CD4-positive, alpha-beta T cell treated with Interleukin-21 for 1 hour (primary cell): ENCODE data around the gene CD40LG.
A peak's percentile ranks its signal among the peaks of the same experiment; 100 is the strongest.

ENCODE experiments used
- DNase-seq: peaks from one replicate; pipeline ENCODE4 v3.0.0-alpha.2; 2020

The CD40LG gene

DNA sequence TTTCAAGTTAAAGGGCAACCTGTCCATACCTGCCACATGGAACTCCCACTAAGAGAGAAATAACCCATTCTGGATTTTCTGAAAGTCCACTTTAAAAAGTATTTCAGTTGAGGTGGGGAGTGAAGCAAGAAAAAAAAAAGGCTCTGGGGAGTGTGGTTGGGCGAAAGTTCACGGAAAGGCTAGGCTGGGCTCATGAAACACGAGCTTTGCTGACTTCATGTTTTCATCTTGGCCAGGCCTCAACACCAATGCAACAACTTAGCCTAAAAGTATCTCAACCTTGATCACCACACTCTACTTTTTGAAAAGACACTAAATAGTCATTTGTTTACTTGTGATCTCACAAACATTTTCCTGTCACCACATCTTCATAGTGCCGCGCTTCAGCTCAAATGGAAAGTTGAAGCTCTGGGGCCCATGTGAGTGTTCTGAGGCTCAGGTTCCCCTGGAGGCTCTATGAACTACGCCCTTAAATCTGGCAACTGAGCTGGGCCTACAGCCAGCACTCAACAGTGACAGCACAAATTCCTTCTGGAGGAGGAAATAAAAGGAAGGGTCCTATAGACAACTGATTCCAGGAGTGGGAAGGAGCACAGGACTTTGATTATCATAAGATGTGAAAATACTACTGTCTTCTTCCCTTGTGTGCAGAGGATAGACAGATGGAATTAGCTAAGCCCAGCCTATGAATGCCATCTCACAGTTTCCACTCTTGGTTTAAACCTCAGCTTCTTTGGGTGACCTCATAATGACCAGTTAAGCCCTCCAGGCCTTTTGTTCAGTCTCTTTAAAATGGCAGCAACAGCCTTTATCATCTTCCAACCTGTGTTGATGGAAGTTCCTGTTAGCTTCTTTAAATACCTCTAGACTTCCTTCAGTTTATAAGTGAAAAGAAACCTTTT, 5.1 kb downstream of the CD40LG start:
- DNase-seq: no peak

DNA sequence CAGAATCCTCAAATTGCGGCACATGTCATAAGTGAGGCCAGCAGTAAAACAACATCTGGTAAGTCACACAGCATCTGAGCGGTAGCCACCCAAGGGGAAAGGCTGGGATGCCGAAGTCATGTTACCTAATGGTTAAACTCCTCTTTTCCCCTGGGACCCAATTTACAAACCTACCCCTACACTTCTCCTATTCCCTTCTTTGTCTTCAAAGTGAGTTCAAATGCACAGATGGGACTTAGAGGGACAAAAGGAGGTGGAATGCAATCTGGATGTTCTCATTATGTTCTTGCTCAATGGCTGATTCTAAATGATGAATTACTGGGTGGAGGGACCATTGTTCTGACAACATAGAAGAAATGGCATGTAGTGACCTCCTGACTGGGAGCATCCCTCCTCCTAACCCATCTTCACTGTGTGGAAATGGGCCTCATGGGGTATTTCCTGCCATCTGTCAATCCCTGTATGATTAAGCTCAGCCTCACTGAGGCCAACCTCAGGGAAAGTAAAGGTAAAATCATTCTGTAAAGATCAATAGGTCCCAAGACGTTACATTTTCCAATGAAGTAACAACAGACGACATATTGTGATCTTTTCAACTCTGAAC, 8.5 kb downstream of the CD40LG start:
- DNase-seq: no peak

GRCh38 chrX:136658151-136658550, 10.2 kb downstream of the CD40LG start:
- DNase-seq: peak; percentile 40

GRCh38 chrX:136659174-136659573, 11.2 kb downstream of the CD40LG start:
- DNase-seq: no peak

DNA sequence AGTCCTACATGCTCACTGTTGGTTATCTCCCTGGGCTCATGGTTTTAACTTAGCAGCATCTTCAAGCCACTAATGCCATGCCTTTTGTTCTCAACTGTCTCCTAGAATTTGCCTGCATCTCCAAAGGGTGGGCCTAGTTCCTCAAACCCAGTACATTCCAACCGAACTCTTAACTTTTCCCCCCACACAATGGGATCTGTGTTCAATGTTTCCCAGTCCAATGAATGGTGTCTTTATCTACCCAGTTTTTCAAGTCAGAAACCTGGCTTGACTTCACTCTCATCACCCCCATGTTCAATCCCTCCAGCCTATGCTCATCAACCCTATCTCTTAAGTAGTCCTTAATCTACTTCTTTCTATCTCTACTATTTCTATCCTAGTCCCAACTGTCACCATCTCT, 12.9 kb downstream of the CD40LG start:
- DNase-seq: no peak

- DNase-seq: peak; percentile 60
These were observed 14.1 kb downstream of the CD40LG start for GRCh38 chrX:136662104-136662503.

GRCh38 chrX:136662976-136663375, 15.0 kb downstream of the CD40LG start:
- DNase-seq: peak; percentile 35

GRCh38 chrX:136665258-136665900, 17.4 kb downstream of the CD40LG start:
- no peak for DNase-seq

DNA sequence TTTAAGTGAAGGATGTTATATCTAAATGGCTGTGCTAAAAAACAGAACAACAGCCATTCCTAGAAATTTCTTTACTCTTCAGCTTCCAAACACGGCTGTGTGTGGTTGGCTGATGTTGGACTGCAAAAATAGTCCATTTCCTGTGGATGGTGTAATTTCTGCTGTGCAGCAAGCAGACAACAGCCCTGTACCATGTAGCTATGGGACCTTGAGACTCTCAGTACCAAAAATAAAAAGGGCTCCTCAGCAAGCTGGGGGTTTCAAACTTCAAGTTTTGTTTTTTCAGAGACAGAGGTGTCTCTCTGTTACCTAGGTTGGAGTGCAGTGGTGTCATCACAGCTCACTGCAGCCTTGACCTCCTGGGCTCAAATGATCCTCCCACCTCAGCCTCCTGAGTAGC, 18.1 kb downstream of the CD40LG start:
- DNase-seq: no peak

- no peak for DNase-seq
These were observed 19.6 kb downstream of the CD40LG start for GRCh38 chrX:136667446-136668168.

GRCh38 chrX:136671006-136671610, 23.1 kb downstream of the CD40LG start:
- DNase-seq: no peak

DNA sequence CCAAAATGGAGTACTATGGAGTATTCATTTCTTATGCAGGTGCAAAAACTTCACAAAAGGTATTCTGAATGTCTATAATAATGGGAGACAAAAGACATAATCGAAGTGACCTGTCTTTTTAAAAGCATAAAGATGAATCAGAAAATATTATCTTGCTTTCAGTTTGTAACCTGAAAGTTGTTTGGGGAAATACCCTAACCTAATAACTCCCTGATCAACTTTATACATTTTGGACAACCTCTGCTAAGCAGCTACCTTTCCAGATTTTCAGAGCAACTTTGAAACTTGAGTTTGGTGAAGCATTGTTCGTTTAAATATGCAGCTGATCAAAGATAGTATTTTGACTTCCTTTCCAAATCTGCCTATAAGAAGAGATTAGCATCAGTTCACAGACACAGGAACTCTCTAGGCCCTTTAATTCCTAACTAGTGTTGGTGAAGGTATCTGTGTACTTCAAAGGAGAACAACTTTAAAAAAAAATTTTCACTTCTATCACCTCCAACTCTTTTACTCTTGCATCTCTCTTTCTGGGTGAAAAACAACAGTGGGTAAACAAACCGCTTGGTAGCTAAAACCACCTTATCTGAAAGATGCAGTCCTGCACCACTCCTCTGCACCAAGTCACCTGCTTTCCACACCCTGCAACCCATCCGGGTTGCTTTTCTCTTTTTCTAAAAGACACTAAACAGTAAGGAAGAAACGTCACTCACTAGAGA, 26.5 kb downstream of the CD40LG start:
- DNase-seq: peak; percentile 64

DNA sequence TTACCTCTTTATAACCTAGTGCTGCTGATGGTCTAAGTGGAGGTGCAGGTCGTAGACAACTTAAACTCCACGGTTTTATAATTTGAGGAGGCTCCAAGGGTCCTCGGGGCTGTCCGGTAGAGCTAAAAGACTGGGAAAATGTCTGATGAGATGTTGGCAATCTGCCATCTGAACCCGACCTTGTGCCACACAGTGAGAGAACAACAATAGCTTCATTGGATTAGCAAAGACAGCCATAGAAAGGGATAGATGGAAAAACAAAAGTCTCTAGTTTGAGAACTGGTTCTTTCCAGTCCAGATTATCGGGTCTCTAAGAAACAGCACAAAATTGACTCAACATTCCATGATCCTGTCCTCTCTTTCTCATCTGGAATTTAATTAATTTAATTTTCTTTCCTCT, 31.6 kb downstream of the CD40LG start:
- no peak for DNase-seq

GRCh38 chrX:136684120-136684519, 36.2 kb downstream of the CD40LG start:
- DNase-seq: no peak

GRCh38 chrX:136687457-136687856, 39.5 kb downstream of the CD40LG start:
- DNase-seq: peak; percentile 43

GRCh38 chrX:136689436-136689835, 41.5 kb downstream of the CD40LG start:
- peak; percentile 29 for DNase-seq

- DNase-seq: peak; percentile 51
These were observed 43.3 kb downstream of the CD40LG start for GRCh38 chrX:136691028-136691809.

- DNase-seq: no peak
These were observed 44.3 kb downstream of the CD40LG start for GRCh38 chrX:136692271-136692670.

- peak; percentile 71 for DNase-seq
These were observed 46.6 kb downstream of the CD40LG start for GRCh38 chrX:136694431-136695087.

GRCh38 chrX:136697156-136697555, 49.2 kb downstream of the CD40LG start:
- DNase-seq: no peak

DNA sequence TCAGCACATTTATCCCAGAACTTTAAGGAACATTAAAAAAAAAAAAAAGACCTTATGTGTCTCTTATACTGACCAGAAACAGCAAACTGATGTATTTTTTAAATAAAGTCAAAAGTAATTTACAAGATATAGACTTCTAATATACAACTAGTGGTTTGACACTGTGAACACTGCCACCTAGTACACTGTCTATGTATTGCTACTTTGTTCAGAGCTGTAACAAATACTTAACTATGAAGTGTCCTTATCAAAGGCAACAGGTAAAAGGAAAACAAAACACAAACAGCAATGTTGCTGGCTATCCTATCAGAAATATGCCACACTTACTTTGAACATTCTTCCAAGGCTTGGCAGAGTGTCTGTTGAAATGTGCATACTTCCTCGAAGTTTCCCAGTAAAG, 60.4 kb downstream of the CD40LG start:
- DNase-seq: no peak
